ENCODE results near the gene EDN1.

GRCh38 chr6:12288914-12289313 is 1.2 kb upstream of the EDN1 start:
- TF ChIP-seq EZH2 (IDR thresholded peaks at IDR 0.05) (no peak), POLR2AphosphoS5 (IDR thresholded peaks at IDR 0.05; ENCODE audit: borderline replicate concordance, low read depth, low read length) (no peak), FOXP2 (optimal IDR thresholded peaks at IDR 0.05; ENCODE audit: control extremely low read depth, extremely low read length, insufficient read depth) (no peak)

Measured in SK-N-MC (cell line).